Epidermal melanocyte (primary cell): ENCODE measurements around the gene TRPM2.
"Not testable (repeated sequence)": the region's sequence is repeated elsewhere in the genome, so short reads cannot be mapped to it uniquely, and the experiment has no call there.

Experiments
- DNase-seq: peaks from one replicate; pipeline ENCODE4 v3.0.0; 2011; ENCODE audit warnings: low spot score; ENCODE audit not compliant: insufficient read length

The TRPM2 gene

GRCh38 chr21:44335266-44336059 lies 18.0 kb upstream of the TRPM2 start:
- no peak for DNase-seq

GRCh38 chr21:44337449-44337848 lies 16.0 kb upstream of the TRPM2 start:
- no peak for DNase-seq

- DNase-seq: peak; percentile 91
Measured at GRCh38 chr21:44337941-44338895, 15.2 kb upstream of the TRPM2 start.

GRCh38 chr21:44338971-44339910 lies 14.2 kb upstream of the TRPM2 start, which contains the start of gene CFAP410:
Gene CFAP410 (minus strand): TSS chr21:44339390. CDS start chr21:44339194, 196 bp downstream.
- peak; percentile 93 for DNase-seq

GRCh38 chr21:44341726-44342458 lies 11.5 kb upstream of the TRPM2 start:
- not testable (repeated sequence) for DNase-seq

GRCh38 chr21:44342981-44343380 lies 10.4 kb upstream of the TRPM2 start:
- DNase-seq: not testable (repeated sequence)

GRCh38 chr21:44344541-44345183 lies 8.8 kb upstream of the TRPM2 start:
- no peak for DNase-seq

GRCh38 chr21:44345495-44345894 lies 7.9 kb upstream of the TRPM2 start:
- no peak for DNase-seq

- DNase-seq: no peak
Measured at GRCh38 chr21:44347911-44348451, 5.4 kb upstream of the TRPM2 start.

GRCh38 chr21:44348861-44349260 lies 4.6 kb upstream of the TRPM2 start:
- DNase-seq: no peak

- DNase-seq: no peak
Measured at GRCh38 chr21:44349416-44349846, 4.0 kb upstream of the TRPM2 start.

- no peak for DNase-seq
Measured at GRCh38 chr21:44349847-44350772, 3.3 kb upstream of the TRPM2 start.

GRCh38 chr21:44350773-44351481 lies 2.5 kb upstream of the TRPM2 start:
- no peak for DNase-seq

GRCh38 chr21:44351535-44352252 lies 1.7 kb upstream of the TRPM2 start:
- DNase-seq: no peak

- DNase-seq: no peak
Measured at GRCh38 chr21:44352253-44352860, 1.1 kb upstream of the TRPM2 start.

GRCh38 chr21:44354001-44354405 lies 582 bp downstream of the TRPM2 start:
- DNase-seq: no peak
